GM12878 (cell line): ENCODE measurements around the gene MINDY3. TPM values are rescaled to one million over a fixed set of nuclear protein-coding genes. Genes with fewer than 3 reads are reported as not detected.

Experiments
- ATAC-seq: fragments of 200-7000 bp; cut with Tn5 transposase; 3 replicates; pipeline ENCODE4 v1.9.1; 2020; ENCODE audit warnings: mild to moderate bottlenecking, moderate library complexity
- BruUV-seq: library from RNA; stranded (reverse); fragments of 400-500 nt; replicated peaks from 2 replicates; lab custom pipeline; 2021; lab: Mats Ljungman, UMichigan
- CTCF ChIA-PET: fragments of 300-600 bp; sonication (Branson Sonifier 250); formaldehyde crosslinking; extraction: SDS; loops from one replicate; lab custom pipeline; 2021; ENCODE audit warnings: inconsistent platforms; lab: Yijun Ruan, JAX
- POLR2A ChIA-PET: fragments of 350-600 bp; formaldehyde crosslinking; extraction: SDS; loops from one replicate; lab custom pipeline; 2021; ENCODE audit warnings: inconsistent platforms; lab: Charles Lee
- RAD21 ChIA-PET: fragments of 300-600 bp; sonication (Branson Sonifier 250); formaldehyde crosslinking; loops from one replicate; lab custom pipeline; 2023; ENCODE audit warnings: antibody characterized with exemption; ENCODE audit not compliant: unreplicated experiment; lab: Charles Lee
- SMC1A ChIA-PET: fragments of 300-600 bp; sonication (Branson Sonifier 250); formaldehyde crosslinking; loops from one replicate; lab custom pipeline; 2023; ENCODE audit not compliant: unreplicated experiment, uncharacterized antibody; lab: Charles Lee
- DNase-seq: peaks from one replicate; pipeline ENCODE4 v3.0.0-alpha.2; 2011; ENCODE audit warnings: low read depth, low spot score
- FAIRE-seq: peaks from 3 replicates; lab custom pipeline; 2011; peaks lifted over from hg19 to GRCh38; lab: Jason Lieb, UNC
- H2AFZ ChIP-seq: 2 replicates; pipeline ENCODE4 v1.6.0; 2011; ENCODE audit warnings: low read depth, low read length, control low read depth; ENCODE audit not compliant: control insufficient read depth
- H3K27ac ChIP-seq: 2 replicates; pipeline ENCODE4 v1.5.1; 2011; ENCODE audit warnings: control low read depth; ENCODE audit not compliant: control insufficient read depth, insufficient read depth
- H3K27me3 ChIP-seq, 2 experiments: replicated peaks in 1 of 2; 2 replicates each; pipeline versions ENCODE4 v1.6.0 to v1.6.1; 2011; ENCODE audit warnings: low read length in 1 of 2; ENCODE audit not compliant: control insufficient read depth in 2 of 2, insufficient read depth in 2 of 2
- H3K36me3 ChIP-seq, 2 experiments: 2 replicates each; pipeline ENCODE4 v1.5.1; 2011; ENCODE audit warnings: low read length in 1 of 2; ENCODE audit not compliant: control insufficient read depth in 2 of 2, insufficient read depth in 2 of 2
- H3K4me1 ChIP-seq: 2 replicates; pipeline ENCODE4 v1.6.1; 2011; ENCODE audit warnings: mild to moderate bottlenecking, low read length, moderate library complexity, mixed read lengths; ENCODE audit not compliant: control insufficient read depth, insufficient read depth
- H3K4me2 ChIP-seq: 2 replicates; pipeline ENCODE4 v1.6.0; 2011; ENCODE audit warnings: control low read depth; ENCODE audit not compliant: control insufficient read depth, insufficient read depth
- H3K4me3 ChIP-seq: fragments of 200-600 bp; sonication (generic); 2 replicates; pipeline ENCODE4 v1.5.1; 2016
- H3K79me2 ChIP-seq: 2 replicates; pipeline ENCODE4 v1.6.0; 2011; ENCODE audit warnings: low read length; ENCODE audit not compliant: control insufficient read depth, insufficient read depth
- H3K9ac ChIP-seq: 2 replicates; pipeline ENCODE4 v1.8.0; 2011; ENCODE audit warnings: low read length, control low read depth, mixed read lengths; ENCODE audit not compliant: control insufficient read depth, insufficient read depth
- H3K9me3 ChIP-seq: replicated peaks from 3 replicates; pipeline ENCODE4 v1.5.1; 2011; ENCODE audit warnings: mild to moderate bottlenecking, low read length; ENCODE audit not compliant: control insufficient read depth, insufficient read depth
- H4K20me1 ChIP-seq: 2 replicates; pipeline ENCODE4 v1.6.0; 2011; ENCODE audit not compliant: control insufficient read depth, insufficient read depth
- ATF7 ChIP-seq: fragments of 450-650 bp; IDR thresholded peaks from 2 replicates; pipeline ENCODE4 v1.6.1; 2016; ENCODE audit warnings: low read depth, mild to moderate bottlenecking
- BCL11A ChIP-seq: IDR thresholded peaks from 2 replicates; pipeline ENCODE4 v1.6.1; 2011; ENCODE audit warnings: low read depth, low read length
- BRCA1 ChIP-seq: IDR thresholded peaks from 2 replicates; pipeline ENCODE4 v1.6.1; 2011; ENCODE audit warnings: low read depth, low read length, improper control_type of control experiment
- CHD1 ChIP-seq: IDR thresholded peaks from 2 replicates; pipeline ENCODE4 v1.6.1; 2012; ENCODE audit warnings: low read depth, low read length, improper control_type of control experiment
- CHD2 ChIP-seq: IDR thresholded peaks from 2 replicates; pipeline ENCODE4 v1.6.1; 2011; ENCODE audit warnings: low read depth, low read length, improper control_type of control experiment, borderline replicate concordance
- CUX1 ChIP-seq: IDR thresholded peaks from 2 replicates; pipeline ENCODE4 v1.6.1; 2012; ENCODE audit warnings: improper control_type of control experiment, low read depth, low read length; ENCODE audit not compliant: insufficient replicate concordance
- DPF2 ChIP-seq: fragments of 450-650 bp; IDR thresholded peaks from 2 replicates; pipeline ENCODE4 v1.6.1; 2017; ENCODE audit warnings: mild to moderate bottlenecking
- EP300 ChIP-seq, 2 experiments: fragments of 150-350 bp in 1 of 2; IDR thresholded peaks; 2 replicates each; pipeline ENCODE4 v1.6.1; 2011 to 2012; ENCODE audit warnings: low read depth in 2 of 2, low read length in 2 of 2, borderline replicate concordance in 1 of 2, improper control_type of control experiment in 1 of 2, inconsistent platforms in 1 of 2; ENCODE audit not compliant: control insufficient read depth in 1 of 2
- HCFC1 ChIP-seq: fragments of 150-350 bp; IDR thresholded peaks from 2 replicates; pipeline ENCODE4 v1.6.1; 2014; ENCODE audit warnings: low read length
- MEF2B ChIP-seq: fragments of 450-650 bp; IDR thresholded peaks from 2 replicates; pipeline ENCODE4 v1.6.1; 2018; ENCODE audit warnings: mild to moderate bottlenecking, moderate library complexity; ENCODE audit not compliant: partially characterized antibody, poor library complexity, severe bottlenecking
- MLLT1 ChIP-seq: fragments of 450-650 bp; IDR thresholded peaks from 2 replicates; pipeline ENCODE4 v1.6.1; 2016; ENCODE audit warnings: mild to moderate bottlenecking
- NFYB ChIP-seq: IDR thresholded peaks from 2 replicates; pipeline ENCODE4 v1.6.1; 2011; ENCODE audit warnings: low read depth, mild to moderate bottlenecking, low read length, improper control_type of control experiment, moderate library complexity; ENCODE audit not compliant: insufficient read depth
- POU2F2 ChIP-seq: IDR thresholded peaks from 3 replicates; pipeline ENCODE4 v1.6.1; 2011; ENCODE audit warnings: low read depth, mild to moderate bottlenecking, low read length, borderline replicate concordance
- SIX5 ChIP-seq: IDR thresholded peaks from 2 replicates; pipeline ENCODE4 v1.6.1; 2011; ENCODE audit warnings: mild to moderate bottlenecking, low read depth, low read length, moderate library complexity; ENCODE audit not compliant: severe bottlenecking
- SMARCA5 ChIP-seq: fragments of 450-650 bp; IDR thresholded peaks from 2 replicates; pipeline ENCODE4 v1.6.1; 2017; ENCODE audit warnings: mild to moderate bottlenecking
- TBL1XR1 ChIP-seq: IDR thresholded peaks from 2 replicates; pipeline ENCODE4 v1.6.1; 2012; ENCODE audit warnings: low read depth, low read length, improper control_type of control experiment
- ZSCAN29 ChIP-seq: fragments of 450-650 bp; IDR thresholded peaks from 2 replicates; pipeline ENCODE4 v1.6.1; 2017; ENCODE audit warnings: mild to moderate bottlenecking, moderate library complexity
- whole genome bisulfite sequencing: methylation state at CpG from one replicate; pipeline ENCODE4 v1.1.6; 2016; ENCODE audit warnings: low lambda C conversion rate; ENCODE audit not compliant: insufficient replicate concordance, insufficient coverage; ENCODE audit errors: missing lambda C conversion rate; 5-methylcytosine and 5-hydroxymethylcytosine counted together
- in situ Hi-C: fragments of 300-500 bp; cut with MboI; formaldehyde crosslinking; loops from 9 replicates; pipeline ENCODE4 v1.14.3; 2018; ENCODE audit warnings: mixed read lengths
- intact Hi-C: fragments of 100-400 bp; cut with micrococcal nuclease; formaldehyde crosslinking; loops from one replicate; pipeline ENCODE4 v1.14.2; 2022; ENCODE audit not compliant: unreplicated experiment
- polyA plus RNA-seq, 11 experiments: library from polyadenylated mRNA; depleted of rRNA in 4 of 11; unstranded in 6 of 11; stranded (reverse) in 5 of 11; fragments of >200 nt; fragmentation: Nextera tagmentation in 4 of 11; fragmentation: Illumina TruSeq in 1 of 11; extraction: Ambion mirVana in 4 of 11; extraction: Trizol in 1 of 11; gene quantifications; 1 replicate in 1 of 11; 2 replicates in 10 of 11; pipeline versions ENCODE4 v1.2.1 to v1.2.3, GENCODE V29; 2011 to 2016; ENCODE audit warnings: inconsistent platforms in 2 of 11, missing spikeins in 2 of 11, low read depth in 1 of 11
- total RNA-seq, 4 experiments: library from RNA; depleted of rRNA in 3 of 4; stranded (reverse); fragments of >200 nt in 3 of 4; fragmentation: Illumina TruSeq in 1 of 4; extraction: Trizol in 1 of 4; gene quantifications; 2 replicates each; pipeline versions ENCODE4 v1.2.1 to v1.2.3, GENCODE V29; 2013 to 2021

MINDY3 gene
- total and polyA plus RNA-seq, 10 of the 15 experiments (the other 5 are each of a cell fraction or from before 2014, with no cell fraction given): 12.0 to 23.6 (median 15.7) TPM

GRCh38 chr10:15871823-15872222 is 11.5 kb upstream of the MINDY3 start:
- SMC1A ChIA-PET: interaction anchor here (0.7 kb wide), 1 partner anchor 46 kb away, joined by 3 read pairs; no protein-coding TSS in a partner anchor
- Histone ChIP-seq H3K4me3 (no peak overlapping the region), H3K27me3 (no peaks in the 10 kb centered on the region), H4K20me1 (no peaks in the 10 kb centered on the region), H3K4me1 (no peaks in the 10 kb centered on the region), H3K9ac (no peak overlapping the region), H3K36me3 (no peaks in the 10 kb centered on the region), H3K27ac (no peak overlapping the region), H3K79me2 (no peaks in the 10 kb centered on the region), H3K9me3 (no peaks in the 10 kb centered on the region), H2AFZ (no peak overlapping the region), H3K4me2 (no peak overlapping the region)
- FAIRE-seq: no peak
- POLR2A ChIA-PET: no interaction called here
- CTCF ChIA-PET: no interaction called here
- no peak for ATAC-seq
- RAD21 ChIA-PET: no interaction called here
- intact Hi-C loops (no loop called here), in situ Hi-C loops (no loop called here)
- WGBS: 0% methylated on average over 1 of the region's 1 CpG
- no peak for DNase-seq
- no peak for TF ChIP-seq BRCA1
- TF ChIP-seq SMARCA5: no peak
- no peak for TF ChIP-seq SIX5
- no peak for TF ChIP-seq CHD2
- TF ChIP-seq TBL1XR1: no peak
- no peak for TF ChIP-seq MEF2B
- no peak for TF ChIP-seq CHD1
- no peak for TF ChIP-seq ATF7
- no peak for TF ChIP-seq DPF2
- TF ChIP-seq ZSCAN29: no peak
- TF ChIP-seq HCFC1: no peak
- no peak for TF ChIP-seq BCL11A
- TF ChIP-seq POU2F2: no peak
- no peak for TF ChIP-seq NFYB
- TF ChIP-seq EP300 (IDR thresholded peaks at IDR 0.05; ENCODE audit: borderline replicate concordance in 1 of 2, control insufficient read depth in 1 of 2, low read depth in 2 of 2, low read length in 2 of 2): no peak
- no peak for TF ChIP-seq MLLT1
- TF ChIP-seq CUX1: no peak
- BruUV-seq: no TSS peak
